ENCODE data around the gene SGPL1. TPM values are rescaled to one million over a fixed set of nuclear protein-coding genes. Genes with fewer than 3 reads are reported as not detected.
A peak's percentile ranks its signal among the peaks of the same experiment; 100 is the strongest.

SGPL1 gene
- total RNA-seq, 1 donor = 26.3 TPM

DNA sequence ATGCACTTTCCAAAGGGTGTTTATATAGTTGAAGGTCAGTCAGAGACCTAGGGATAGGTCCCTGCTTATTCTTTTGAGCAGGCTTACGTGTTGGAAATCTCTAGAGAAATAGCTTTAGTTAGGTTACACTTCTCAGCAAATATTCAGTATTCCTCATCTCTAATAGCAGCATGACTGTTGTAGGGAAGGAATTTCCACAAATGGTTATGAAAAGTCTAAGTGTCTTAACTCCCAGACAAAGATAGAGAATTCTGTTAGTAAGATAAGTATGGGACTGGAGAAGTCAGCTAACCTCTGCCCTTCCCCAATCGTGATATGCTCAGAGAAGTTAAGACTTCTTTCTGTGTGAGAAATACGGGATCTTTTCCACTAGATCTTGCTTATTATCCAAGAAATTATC, 16.5 kb downstream of the SGPL1 start:
- TF ChIP-seq, protein P1, sequence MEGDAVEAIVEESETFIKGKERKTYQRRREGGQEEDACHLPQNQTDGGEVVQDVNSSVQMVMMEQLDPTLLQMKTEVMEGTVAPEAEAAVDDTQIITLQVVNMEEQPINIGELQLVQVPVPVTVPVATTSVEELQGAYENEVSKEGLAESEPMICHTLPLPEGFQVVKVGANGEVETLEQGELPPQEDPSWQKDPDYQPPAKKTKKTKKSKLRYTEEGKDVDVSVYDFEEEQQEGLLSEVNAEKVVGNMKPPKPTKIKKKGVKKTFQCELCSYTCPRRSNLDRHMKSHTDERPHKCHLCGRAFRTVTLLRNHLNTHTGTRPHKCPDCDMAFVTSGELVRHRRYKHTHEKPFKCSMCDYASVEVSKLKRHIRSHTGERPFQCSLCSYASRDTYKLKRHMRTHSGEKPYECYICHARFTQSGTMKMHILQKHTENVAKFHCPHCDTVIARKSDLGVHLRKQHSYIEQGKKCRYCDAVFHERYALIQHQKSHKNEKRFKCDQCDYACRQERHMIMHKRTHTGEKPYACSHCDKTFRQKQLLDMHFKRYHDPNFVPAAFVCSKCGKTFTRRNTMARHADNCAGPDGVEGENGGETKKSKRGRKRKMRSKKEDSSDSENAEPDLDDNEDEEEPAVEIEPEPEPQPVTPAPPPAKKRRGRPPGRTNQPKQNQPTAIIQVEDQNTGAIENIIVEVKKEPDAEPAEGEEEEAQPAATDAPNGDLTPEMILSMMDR (IDR thresholded peaks at IDR 0.05; ENCODE audit: insufficient read depth, low read length) = no peak
- H3K4me3 ChIP-seq (ENCODE audit: low read depth, low read length) = no peak overlapping the region
- DNase-seq (ENCODE audit: low read depth) = no peak

DNA sequence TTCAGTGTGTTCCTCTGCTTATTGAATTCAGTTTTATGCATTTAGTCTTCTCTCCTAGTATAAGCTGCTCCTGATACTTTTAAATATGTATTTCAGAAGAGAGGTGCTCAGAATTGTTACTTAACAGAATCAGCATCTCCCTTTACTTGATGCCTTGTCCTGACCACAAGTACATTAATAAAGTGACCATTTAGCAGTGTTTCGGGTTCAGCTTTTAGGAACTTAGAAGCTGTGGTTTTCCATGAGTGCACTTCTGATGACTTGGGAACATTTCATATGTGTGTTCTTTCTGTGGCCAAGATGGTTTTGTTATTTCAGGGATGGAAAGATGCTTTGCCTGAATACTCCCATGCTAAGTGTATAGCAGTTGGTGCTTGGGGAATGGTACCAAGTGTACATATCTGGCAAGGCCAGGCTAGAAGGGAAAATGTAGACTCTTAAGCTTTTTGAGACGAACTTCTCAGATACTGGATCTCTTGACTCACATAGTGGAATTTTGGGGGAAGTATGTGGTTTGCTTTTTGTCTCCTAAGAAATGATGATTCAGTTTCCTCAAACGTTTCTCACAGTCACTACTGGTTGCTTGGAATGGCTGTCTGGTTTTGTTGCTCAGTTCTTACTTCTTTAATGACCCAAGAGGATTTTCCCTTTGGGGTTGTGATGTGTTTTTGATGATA, 17.2 kb downstream of the SGPL1 start:
- TF ChIP-seq, protein P1 (IDR thresholded peaks at IDR 0.05; ENCODE audit: insufficient read depth, low read length) = no peak
- no peak overlapping the region for H3K4me3 ChIP-seq (ENCODE audit: low read depth, low read length)
- peak; percentile 92 for DNase-seq (ENCODE audit: low read depth)

DNA sequence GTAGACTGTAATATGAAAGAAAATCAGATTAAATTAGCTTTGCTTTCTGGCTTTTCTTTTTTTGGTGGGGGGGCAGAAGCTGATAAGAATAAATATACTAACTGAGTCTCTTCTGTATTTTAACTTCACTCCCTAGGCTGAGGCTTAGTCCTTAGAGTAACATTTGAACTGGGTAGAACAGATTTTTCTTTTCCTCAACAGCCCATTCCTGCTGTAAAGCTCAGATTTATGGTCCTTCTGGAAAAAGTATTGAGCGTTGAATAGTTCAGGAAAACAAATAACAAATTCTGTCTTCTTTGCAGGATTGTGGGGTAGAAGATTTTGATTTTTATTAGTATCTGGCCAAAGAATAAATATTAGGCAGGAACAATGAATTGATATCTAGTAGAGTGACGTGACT, 17.9 kb downstream of the SGPL1 start:
- TF ChIP-seq, protein P1 (IDR thresholded peaks at IDR 0.05; ENCODE audit: insufficient read depth, low read length) = no peak

DNA sequence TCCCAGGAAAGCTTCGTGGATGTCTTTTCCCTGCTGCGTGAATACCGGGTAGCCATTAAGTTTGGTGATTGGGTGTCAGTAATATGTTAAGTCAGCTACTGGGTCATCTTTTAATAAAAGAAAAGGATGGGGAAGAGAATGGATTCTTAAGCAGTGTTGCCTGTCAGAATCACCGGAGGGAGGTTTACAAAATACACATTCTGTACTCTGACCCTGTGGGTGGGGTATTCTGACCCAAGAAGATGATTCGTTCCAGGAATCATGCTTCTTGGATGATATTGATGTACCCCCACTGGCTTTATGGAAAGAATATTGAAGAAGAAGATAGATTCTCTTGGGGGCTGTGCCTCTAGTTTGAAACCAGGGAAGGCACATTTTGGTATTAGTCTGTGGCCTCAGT, 18.3 kb downstream of the SGPL1 start:
- H3K4me3 ChIP-seq (ENCODE audit: low read depth, low read length) = no peak overlapping the region
- TF ChIP-seq, protein P1 (IDR thresholded peaks at IDR 0.05; ENCODE audit: insufficient read depth, low read length) = no peak
- no peak for DNase-seq (ENCODE audit: low read depth)

More for the DNA sequence above, 17.9 kb downstream of the SGPL1 start:
- no peak overlapping the region for H3K4me3 ChIP-seq (ENCODE audit: low read depth, low read length)
- DNase-seq (ENCODE audit: low read depth) = no peak

DNA sequence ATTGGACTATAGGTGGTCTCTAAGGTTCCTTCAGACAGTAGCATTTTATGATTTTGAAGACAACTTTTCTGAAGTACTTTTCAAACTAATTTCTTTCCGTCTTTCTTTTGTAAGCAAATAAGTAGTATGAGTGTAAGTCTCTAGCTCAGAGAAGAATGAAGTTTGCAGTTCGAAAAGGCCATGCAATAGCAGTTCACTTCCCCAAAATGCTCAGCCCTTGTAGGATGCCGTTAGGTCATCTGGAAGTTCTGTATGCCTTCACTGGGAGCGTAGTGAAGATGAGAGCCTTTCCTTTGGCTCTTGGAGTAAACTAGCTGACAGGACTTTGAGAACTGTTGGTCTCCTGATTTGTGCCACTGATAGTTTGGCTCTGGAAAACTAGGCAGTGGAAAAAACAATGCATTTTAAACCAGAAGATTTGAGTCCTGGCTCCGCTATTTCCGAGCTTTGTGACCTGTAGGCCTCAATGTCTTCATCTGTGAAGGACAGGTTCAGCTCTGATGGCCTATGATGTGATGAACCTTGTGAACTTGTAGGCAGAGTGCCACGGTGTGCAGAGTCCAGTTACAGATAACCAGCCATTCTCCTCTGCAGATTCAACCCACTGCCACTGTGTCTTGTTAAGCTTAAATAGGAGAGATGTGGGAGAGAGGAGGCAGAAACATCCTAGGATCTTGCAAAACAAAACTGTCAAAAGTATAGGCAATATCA, 18.8 kb downstream of the SGPL1 start:
- H3K4me3 ChIP-seq (ENCODE audit: low read depth, low read length) = no peak overlapping the region
- no peak for DNase-seq (ENCODE audit: low read depth)
- TF ChIP-seq, protein P1 (IDR thresholded peaks at IDR 0.05; ENCODE audit: insufficient read depth, low read length) = no peak

DNA sequence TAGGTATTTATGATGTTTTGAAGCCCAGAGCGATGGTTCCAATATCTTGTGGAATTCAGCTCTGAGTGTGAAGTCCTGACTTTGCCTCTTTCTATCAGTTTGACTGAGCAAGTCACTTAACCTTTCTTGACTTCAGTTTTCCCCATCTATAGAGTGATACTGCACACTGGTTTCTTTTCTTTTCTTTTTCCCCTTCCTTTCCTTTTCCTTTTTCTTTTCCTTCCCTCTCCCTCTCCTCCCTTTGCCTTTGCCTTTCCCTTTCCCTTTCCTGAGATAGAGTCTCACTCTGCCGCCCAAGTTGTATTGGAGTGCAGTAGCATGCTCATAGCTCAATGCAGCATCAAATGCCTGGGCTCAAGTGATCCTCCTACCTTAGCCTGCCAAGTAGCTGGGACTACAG, 20.6 kb downstream of the SGPL1 start:
- TF ChIP-seq, protein P1 (IDR thresholded peaks at IDR 0.05; ENCODE audit: insufficient read depth, low read length) = no peak
- DNase-seq (ENCODE audit: low read depth) = no peak

More for the DNA sequence above, 20.6 kb downstream of the SGPL1 start:
- no peak overlapping the region for H3K4me3 ChIP-seq (ENCODE audit: low read depth, low read length)
